Activated T-cell treated with anti-CD3 and anti-CD28 coated beads for 24 hours (primary cell): ENCODE measurements around the gene STUM.
"Not testable (repeated sequence)": the region's sequence is repeated elsewhere in the genome, so short reads cannot be mapped to it uniquely, and the experiment has no call there.

ENCODE experiments used
- DNase-seq: peaks from one replicate; pipeline ENCODE4 v3.0.0-alpha.2; 2020; ENCODE audit warnings: low read depth

Gene STUM

DNA sequence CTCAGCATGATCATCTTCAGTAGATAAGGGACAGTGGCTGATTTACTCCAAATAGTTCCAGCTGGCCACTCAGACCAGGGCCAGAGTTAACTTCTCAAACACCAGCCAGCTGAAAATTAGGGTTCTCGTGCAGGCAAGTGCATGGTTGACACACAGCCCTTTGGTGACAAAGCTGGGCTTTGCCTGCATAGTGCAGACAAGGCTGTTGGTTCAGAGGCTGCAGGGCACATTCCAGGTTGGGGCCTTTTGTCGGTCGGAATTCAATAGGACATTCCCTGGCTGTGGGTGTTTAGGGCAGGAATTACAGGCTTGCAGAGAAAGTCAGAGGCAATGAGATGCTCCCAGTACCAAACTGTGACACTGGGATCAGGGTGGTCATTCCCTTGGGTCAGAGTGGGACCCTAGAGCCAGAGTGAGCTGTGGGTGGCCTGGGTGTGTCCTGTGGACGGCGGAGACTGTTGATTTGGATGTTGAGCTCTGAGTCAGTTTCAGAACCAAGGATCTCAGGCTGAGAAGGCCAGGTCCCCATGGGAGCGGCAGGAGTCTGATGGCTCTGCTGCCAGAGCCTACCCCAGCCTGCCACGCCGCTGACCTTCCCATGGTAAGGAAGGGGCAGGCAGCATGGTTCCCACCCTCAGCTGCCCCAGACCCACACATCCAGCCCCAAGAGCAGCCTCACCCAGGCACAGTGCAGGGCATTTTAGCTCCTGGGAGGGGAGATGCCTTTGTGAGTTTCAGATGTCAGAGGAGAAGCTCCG, 56.2 kb downstream of the STUM start:
- no peak for DNase-seq

DNA sequence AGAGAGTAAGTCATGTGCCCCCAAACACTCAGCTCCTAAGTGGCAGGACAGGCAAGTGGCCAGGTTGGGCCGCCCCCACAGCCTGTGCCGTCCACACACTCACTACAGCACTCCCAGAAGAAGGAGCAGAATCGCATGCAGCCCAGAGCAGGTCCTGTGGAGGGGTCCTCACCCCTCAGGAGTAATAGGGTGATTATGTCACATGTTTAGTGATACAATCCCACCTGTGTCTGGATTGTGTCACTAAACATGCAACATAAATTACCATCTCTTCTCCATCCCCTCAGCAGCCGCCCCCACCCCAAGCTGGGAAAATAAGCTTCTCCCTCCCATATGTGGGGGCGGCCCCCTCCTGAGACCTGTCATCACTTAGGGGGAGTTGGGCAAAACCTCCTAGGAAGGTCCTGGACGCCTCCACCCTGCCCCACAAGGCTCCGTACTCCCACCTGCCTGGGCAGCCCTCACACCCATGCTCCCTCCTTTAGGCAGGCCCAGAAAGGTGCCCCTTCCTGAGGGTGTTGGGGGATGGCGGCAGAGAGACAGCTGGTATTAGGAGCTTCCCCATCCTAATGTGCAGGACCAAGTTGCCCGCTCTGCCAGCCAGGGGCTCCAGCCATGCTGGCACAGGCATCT, 56.9 kb downstream of the STUM start:
- DNase-seq: no peak

DNA sequence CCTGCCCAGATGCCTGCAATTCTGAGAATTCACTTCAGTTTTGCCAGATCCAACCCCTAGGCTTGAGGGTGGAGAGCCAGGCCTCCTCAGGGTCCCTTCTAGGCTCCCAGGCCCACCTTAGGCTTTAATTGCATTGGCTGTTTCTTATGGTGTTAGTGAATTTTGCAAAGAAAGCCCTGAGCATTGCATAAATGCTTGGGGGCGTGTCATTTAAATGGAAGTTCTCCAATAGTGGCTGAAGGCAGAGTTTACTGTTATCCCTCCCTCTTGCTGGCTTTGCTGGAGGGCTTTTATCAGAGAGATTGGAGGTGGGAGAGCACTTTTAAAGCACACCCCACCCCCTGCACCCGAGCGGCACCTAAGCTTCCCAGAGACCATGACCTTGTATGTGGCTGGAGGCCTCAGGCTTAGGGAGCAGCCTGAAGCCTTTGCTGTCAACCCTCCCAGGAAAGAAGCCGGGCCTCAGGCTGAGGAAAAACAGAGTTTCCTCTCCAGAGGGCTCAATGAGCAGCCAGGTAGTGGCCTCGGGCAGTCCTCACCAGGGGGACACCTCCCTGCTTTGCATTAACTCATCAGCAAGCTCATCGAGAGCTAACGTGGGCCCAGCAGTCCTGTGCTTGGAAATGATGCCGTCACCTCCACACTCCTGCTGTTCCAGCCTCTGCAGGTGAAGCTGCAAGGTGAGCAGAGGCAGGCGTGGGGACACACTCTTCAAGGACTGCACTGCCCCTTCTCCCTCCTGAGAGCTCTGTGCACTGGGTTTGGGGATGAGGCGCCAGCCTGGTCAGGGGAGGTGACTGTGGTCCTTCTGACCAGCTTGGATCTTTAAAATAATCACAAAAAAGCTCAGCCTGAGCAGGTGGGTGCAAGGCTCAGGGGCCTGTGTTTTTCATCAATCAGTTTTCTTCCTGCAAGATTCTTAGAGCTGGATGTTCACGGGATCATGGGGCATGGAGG, 58.0 kb downstream of the STUM start:
- DNase-seq: no peak

DNA sequence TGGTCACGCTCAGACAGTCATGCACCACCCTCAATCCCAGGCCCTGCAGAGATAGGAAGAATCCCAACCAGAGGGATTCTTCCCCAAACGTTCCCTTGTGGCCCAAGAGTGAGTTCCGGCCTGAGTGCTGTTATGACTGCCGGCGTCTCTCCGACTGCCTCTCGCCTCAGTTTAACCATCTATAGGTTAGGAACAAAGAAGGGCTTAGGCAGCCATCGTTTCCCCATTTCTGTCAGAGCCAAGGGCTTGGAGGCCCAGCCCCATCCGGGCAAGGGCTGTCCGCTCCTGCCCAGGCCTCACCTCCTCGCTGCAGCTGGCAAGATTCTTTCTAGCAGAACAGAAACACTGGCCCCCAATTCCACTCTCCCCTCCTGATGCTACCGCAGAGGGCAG, 58.7 kb downstream of the STUM start:
- DNase-seq: no peak

DNA sequence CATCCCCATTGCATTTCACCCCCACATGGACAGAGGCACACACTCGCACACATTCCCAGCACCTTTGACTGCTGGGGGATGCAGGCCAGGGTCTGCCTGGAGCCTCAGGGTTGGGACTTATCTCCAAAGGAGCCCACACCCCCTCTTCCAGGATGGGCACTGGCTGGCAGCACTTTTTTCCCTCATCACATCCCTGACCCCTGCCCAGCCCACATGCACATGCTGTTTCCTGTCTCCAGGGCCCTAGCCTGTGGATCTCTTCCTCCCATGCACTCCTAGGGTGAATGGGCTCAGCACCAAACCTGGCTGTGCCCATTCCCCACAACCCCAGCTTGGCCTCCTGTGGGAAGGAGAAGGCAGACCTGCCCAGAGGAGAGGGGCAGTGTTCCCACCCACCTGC, 59.3 kb downstream of the STUM start:
- DNase-seq: no peak

DNA sequence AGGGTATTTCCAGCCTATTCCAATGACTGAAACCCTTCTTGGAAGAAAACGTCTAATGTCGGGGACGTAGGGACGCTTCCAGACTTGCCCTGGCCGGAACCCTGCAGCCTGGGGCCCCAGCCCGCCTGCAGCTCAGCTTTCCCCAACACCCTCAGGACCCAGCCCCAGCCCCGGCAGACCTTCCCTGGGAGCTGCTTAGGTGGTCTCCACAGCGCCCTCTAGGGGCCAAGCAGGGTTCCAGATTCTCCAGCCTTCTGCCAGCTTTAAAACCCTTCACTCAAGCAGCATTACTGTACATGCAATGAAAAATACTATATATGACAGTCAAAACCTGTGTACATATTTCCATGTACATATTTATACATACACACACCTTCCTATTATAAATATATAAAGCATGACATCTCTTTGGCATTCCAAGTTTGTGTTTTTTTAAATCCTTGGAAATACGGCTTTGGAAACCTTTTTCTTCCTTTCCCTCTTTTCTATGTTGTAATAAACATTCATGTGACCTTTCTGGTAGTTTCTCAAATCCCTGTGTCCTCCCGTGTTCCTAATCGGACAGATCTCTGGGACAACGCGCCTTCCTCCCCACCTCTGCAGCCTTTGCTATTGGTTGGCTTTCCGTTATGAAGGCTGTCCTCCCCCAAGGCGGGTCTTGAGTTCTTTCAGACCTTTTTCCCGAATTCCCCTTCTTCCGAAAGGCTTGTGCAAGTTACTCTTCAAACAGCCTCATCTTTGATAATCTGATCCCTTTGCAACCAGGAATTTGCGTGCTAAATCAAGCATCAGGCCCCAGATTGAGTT, 60.3 kb downstream of the STUM start:
- peak; percentile 35 for DNase-seq

DNA sequence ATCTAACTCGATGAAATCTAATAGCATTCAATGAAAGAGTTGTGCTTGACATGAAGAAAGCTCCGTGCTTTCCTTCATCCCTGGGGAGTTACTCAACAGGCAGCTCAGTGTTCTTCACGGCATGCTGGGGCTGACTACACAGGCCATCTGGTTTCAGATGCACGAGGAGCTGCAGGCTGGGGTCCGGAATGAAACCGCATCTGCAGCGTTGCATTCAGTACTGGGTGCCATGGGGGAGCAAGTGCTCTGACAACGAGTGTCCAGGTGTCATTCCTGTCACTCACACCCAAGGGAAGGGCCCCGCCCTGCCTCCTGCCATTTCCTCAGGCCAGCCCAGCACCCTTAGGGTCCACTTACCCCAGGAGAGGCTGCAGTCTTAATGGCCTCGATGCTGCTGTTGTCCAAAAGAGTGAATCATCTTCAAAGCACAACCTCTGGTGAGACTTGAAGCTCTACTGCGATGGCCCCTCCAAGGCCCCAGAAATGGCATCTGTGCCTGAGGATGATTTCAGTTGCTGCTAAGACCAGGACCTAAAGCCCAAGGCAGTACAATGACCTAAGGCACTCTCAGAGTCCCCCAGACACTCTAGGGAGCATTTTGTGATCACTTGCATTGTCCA, 61.4 kb downstream of the STUM start:
- no peak for DNase-seq

DNA sequence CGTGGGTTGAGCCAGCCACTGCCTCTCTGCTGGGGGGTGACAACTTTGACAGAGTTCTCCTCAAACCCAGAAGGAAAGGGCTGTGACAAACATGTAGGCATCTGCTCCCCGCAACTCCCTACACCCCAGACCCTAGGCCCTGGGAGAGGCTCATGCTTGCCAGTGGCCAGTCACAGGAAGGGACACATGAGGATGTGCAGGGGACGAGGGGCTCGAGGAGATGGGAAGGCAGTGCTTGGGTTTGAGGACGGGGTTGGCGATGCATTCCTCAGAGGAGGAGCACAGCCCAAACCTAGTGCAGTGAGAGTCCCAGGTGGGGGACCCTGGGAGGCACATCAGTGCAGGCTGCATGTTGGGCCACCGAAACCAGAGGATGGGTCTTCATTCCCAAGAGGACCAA, 62.1 kb downstream of the STUM start:
- DNase-seq: no peak

DNA sequence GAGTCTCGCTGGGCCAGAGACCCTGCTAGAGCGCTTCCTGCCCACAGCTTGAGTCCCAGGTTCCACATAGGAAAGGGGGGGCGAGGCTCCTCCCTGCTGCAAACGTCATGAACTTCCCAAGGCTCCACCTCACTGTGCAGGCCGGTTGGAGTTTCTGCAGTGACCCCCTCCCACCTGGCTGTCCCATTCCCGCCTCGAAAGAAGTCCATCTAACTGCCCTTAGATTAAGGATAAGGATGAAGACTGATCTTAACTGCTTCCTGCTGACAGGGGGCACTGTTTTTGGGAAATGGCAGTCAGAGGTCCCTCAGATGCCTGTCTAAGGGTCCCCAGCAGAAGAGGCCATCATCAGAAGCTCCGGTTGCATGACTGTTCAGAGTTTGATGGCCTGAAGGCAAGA, 62.7 kb downstream of the STUM start:
- DNase-seq: no peak

DNA sequence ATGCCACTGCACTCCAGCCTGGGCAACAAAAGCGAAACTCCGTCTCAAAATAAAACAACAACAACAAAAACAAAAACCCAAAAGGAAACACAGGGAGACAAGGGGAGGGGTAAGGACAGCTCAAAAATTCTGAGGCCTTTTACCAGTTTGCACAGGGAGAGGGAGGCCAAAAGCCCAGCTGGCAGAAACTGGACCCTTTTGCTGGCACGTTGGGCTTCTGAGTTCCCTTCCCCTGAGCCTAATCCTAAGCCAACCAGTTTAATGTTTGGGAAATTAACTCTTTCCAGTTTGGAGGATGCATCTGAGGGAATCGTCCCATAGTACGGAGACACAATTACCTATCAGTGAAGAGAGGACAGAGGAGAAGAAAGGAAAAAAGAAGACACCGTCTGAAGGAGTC, 63.4 kb downstream of the STUM start:
- not testable (repeated sequence) for DNase-seq

DNA sequence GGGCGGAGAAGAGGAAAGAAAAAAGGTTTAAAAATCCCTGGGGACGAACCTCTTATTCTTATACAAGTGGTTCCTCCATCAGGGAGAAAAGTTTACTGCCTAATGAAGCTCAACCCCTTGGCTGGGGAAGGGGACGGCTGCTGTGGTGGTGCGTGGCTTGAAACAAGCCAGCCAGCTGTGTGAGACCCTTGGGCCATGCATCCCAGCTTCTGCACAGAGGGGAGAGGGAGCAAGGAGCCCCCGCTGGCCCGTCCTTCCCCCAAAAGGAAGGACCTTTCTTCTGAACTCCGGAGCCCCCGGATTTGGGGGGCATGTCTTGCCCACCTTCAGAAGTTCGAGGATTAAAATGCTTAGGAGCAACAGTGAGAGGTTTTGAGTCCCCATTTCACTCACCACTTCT, 67.3 kb downstream of the STUM start:
- no peak for DNase-seq

DNA sequence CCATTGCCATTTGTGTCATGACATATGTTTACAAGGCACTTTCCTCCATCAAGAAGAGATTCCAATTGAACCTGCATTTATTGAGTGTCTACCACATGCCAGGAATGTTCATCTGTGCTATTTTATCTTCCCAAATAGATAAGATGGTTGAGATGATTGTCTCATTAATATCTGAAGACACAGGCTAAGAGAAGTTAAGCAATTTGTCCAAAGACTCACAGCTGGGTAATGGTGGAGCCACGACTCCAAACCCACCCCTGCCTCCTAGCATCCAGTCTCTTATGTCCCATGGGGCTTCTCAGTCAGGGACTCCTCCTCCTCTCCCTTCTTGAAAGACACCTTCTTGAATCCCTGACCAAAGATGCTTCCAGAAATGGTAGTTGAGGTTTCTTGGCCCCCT, 68.1 kb downstream of the STUM start:
- no peak for DNase-seq

DNA sequence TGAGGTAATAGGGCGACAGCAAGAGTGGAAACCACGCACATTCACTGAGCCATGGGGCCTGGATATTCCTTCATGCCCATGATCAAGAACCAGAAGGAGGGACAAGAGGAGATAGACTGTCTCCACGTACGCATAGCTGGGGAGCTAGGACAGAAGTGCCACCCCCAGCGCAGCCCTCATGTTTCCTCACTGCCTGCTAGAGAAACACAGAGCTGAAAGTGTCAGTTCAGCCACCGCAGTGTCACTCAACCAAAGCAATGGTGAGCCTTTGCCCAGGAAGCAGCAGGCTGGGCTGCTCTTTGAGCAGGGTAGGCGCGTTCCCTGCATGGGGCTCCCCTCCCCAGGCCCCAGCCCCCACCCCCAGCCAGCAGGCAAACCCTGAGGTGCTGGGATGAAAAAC, 68.5 kb downstream of the STUM start:
- DNase-seq: no peak

DNA sequence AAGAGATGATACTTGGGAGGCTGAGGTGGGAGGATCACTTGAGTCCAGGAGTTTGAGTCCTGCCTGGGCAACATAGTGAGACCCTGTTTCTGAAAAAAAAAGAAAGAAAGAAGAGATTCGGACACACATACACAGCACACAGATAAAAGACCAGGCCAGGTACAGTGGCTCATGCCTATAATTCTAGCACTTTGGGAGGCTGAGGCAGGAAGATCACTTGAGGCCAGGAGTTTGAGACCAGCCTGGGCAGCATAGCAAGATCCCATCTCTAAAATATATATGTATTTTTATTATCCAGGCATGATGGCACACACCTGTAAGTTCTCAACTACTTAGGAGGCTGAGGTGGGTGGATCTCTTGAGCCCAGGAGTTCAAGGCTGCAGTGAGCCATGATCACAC, 69.2 kb downstream of the STUM start:
- DNase-seq: not testable (repeated sequence)

DNA sequence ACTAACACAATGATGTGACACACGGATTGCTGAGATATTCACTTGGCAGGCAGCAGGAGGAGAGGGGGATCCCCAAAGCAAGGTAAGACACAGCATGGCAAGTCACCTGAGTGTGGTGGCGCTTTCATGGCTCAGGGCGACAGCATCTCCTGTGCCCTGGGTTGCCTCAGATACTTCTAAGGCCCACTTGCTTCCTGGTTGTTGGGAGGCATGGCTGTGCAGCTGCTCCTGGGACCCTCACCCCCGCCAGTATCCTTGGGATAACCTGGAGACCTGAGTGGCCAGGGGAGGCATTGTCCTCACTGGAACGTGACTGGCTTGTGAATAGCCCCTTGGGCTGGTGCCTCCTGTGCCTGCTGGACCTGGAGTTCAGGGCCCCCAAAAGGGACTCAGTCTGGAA, 69.8 kb downstream of the STUM start:
- no peak for DNase-seq

DNA sequence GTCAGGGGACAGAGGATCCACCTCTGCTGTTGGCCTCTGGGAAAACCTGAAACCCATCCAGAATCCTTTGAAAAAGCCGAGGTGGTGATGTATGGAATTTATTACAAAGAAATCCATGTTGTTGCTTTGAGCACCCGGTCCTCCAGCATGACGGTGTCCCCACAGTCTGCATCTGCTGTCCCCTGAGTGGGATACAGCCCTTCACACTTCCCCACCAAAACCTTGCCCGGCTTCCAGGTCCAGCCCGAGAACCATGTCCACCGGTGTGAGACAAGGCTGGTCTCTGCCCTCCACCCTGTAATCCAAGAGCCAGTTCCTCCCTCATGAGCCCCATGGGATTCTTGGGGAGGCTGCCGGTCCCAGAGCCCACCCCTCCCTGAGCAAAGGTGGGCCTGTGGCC, 70.5 kb downstream of the STUM start:
- no peak for DNase-seq

DNA sequence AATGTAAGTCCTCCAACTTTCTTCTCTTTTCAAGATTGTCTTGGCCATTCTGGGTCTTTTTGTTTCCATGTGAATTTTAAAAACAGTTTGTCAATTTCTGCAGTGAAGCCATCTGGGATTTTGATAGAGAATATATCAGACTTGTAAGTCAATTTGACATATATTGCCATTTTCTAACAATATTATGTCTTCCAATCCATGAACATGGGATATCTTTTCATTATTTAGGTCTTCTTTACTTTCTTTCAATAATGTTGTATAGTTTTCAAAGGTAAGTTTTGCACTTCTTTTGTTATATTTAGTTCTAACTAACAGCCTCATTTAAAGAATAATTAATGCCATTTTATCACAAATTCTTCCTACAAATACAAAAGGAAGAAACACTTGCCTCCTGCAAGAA, 73.4 kb downstream of the STUM start:
- DNase-seq: no peak

DNA sequence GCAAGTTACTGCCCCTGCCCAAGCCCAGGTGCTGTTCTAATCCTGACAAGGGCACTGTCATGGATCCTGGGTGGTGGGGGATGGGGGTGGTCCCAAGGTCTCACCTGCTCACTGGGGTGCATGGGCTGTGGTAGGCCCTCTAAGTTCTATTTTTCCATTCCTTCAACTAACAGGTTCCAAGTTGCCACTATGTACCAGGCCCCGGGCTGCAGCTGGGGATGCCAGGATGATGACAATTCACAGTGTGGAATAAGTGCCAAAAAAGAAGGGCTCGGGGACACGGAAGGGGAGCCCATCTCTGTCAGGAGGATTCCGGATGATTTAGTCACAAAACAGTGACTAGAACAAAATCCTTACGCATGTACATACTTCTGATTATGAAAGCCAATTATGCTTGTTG, 76.0 kb downstream of the STUM start:
- DNase-seq: no peak

DNA sequence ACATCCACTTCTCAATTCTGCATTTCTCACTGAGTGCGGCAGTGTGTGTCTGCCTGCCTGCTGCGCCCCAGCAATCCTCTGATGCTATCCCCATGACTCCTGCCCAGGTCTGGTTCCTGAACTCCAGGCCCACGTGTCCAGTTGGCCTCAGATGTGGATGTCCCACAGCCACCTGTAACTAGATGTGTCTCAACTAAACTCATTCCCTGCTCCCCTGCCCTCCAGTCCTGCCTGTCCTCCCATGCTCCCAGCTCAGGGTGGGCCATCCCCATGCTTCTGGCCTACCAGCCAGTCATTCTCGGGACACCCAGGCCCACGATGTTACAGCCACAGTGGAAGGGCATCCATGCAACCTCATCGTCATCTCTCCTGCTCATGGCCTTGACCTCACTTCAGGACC, 76.8 kb downstream of the STUM start:
- DNase-seq: no peak

DNA sequence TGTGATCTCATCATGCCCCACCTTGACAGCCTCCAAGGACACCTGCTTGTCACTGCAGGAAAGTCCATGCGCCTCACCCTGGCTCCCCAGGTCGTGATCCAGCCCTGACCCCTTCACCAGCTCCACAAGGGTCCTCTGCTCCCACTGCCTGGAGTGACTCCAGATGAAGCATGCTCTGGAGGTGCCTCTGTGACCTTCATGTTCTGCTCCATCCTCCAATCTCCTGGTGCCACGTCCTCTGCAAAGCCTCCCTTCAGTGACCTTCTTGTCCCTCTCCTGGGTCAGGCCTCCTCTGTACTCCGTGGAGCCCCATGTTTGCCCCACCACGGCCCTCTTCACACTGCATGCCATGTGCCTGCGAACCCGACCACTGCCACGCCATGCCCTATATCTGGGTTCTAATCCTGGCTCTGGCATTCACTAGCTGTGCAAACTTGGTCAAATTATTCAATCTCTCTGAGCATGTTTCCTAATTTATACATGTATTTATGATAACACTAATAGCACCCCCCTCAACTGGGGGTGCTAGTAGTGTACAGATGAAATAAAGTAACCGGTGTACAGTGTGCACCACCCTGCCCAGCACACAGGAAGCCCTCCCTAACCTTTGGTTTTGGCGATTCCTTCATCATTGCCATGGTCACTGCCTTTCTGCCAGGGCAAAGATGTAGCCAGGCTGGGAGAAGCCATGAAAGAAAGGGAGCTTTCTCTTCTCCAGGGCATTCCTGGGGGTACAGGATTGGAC, 77.4 kb downstream of the STUM start:
- DNase-seq: no peak

DNA sequence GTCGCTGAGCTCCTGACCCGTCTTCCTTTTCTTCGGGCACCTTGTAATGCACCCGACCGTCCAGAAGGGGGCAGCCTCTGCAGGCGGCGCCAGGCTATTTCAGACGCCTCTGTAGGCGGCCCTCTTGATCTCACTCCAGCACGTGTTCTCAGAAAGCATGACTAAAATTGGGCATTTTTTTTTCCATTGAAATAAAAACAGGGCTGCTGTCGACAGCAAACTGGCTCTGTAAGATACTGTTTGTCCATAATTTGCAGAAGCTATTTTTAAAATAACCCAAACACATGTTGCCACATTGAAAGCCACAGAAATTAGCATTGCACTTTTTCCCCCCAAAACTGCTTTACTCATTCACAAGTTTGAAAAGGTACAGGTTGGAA, 78.0 kb downstream of the STUM start:
- peak; percentile 81 for DNase-seq
